ENCODE data around the gene TRIP6.

DNA sequence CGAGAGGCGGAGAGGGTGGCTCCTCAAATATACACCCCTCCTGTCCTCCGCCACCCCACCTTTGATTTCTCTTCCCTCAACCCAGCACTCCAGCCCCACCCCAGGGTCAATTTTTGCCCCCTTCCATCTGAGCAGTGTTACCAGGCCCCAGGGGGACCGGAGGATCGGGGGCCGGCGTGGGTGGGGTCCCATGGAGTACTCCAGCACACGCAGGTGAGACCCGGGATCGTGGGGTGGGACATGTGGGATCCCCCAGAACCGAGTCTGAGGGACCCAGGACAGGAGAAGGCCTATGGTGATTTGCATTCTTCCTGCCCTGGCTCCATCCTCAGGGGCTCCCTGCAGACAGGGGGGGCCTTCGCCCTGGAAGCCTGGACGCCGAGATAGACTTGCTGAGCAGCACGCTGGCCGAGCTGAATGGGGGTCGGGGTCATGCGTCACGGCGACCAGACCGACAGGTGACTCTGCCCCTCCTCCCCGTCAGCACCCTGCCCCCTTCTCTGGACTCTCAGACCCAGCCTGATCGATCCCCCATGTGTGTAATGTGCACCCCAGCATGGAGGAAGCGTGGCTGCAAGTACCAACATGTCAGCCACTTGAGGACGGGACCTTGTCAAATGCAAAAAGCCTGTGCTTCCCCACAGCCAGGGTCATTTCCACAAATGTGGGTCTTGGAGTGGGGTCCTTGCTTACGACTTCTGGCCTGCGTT lies 744 bp downstream of the TRIP6 start:
- no peak for TF ChIP-seq POLR2AphosphoS5 (IDR thresholded peaks at IDR 0.05; ENCODE audit: low read depth, low read length)
- TF ChIP-seq, protein P1, sequence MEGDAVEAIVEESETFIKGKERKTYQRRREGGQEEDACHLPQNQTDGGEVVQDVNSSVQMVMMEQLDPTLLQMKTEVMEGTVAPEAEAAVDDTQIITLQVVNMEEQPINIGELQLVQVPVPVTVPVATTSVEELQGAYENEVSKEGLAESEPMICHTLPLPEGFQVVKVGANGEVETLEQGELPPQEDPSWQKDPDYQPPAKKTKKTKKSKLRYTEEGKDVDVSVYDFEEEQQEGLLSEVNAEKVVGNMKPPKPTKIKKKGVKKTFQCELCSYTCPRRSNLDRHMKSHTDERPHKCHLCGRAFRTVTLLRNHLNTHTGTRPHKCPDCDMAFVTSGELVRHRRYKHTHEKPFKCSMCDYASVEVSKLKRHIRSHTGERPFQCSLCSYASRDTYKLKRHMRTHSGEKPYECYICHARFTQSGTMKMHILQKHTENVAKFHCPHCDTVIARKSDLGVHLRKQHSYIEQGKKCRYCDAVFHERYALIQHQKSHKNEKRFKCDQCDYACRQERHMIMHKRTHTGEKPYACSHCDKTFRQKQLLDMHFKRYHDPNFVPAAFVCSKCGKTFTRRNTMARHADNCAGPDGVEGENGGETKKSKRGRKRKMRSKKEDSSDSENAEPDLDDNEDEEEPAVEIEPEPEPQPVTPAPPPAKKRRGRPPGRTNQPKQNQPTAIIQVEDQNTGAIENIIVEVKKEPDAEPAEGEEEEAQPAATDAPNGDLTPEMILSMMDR (IDR thresholded peaks at IDR 0.05), result no peak
- no peak for TF ChIP-seq SIN3A (IDR thresholded peaks at IDR 0.05; ENCODE audit: borderline replicate concordance, insufficient read depth, low read depth, low read length)
- TF ChIP-seq, protein P2, sequence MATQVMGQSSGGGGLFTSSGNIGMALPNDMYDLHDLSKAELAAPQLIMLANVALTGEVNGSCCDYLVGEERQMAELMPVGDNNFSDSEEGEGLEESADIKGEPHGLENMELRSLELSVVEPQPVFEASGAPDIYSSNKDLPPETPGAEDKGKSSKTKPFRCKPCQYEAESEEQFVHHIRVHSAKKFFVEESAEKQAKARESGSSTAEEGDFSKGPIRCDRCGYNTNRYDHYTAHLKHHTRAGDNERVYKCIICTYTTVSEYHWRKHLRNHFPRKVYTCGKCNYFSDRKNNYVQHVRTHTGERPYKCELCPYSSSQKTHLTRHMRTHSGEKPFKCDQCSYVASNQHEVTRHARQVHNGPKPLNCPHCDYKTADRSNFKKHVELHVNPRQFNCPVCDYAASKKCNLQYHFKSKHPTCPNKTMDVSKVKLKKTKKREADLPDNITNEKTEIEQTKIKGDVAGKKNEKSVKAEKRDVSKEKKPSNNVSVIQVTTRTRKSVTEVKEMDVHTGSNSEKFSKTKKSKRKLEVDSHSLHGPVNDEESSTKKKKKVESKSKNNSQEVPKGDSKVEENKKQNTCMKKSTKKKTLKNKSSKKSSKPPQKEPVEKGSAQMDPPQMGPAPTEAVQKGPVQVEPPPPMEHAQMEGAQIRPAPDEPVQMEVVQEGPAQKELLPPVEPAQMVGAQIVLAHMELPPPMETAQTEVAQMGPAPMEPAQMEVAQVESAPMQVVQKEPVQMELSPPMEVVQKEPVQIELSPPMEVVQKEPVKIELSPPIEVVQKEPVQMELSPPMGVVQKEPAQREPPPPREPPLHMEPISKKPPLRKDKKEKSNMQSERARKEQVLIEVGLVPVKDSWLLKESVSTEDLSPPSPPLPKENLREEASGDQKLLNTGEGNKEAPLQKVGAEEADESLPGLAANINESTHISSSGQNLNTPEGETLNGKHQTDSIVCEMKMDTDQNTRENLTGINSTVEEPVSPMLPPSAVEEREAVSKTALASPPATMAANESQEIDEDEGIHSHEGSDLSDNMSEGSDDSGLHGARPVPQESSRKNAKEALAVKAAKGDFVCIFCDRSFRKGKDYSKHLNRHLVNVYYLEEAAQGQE (IDR thresholded peaks at IDR 0.05; ENCODE audit: insufficient read depth in 1 of 2, low read depth in 2 of 2, low read length in 1 of 2), result no peak
- TF ChIP-seq TCF7L2 (IDR thresholded peaks at IDR 0.05; ENCODE audit: low read depth, low read length), result no peak

Measured in Panc1 (cell line).